Measurements from ENCODE around the gene YBEY.

YBEY gene

GRCh38 chr21:46246345-46246744 is 39.8 kb upstream of the YBEY start:
- H3K27me3 ChIP-seq (ENCODE audit: low read depth, low read length), result no peaks in the 10 kb centered on the region
- H3K79me2 ChIP-seq (ENCODE audit: low read length), result no peaks in the 10 kb centered on the region
- TF ChIP-seq CTCF (IDR thresholded peaks at IDR 0.05; ENCODE audit: low read depth, low read length) (no peak), EZH2phosphoT487 (IDR thresholded peaks at IDR 0.05; ENCODE audit: low read depth) (no peak)
- no peak overlapping the region for H3K4me3 ChIP-seq (ENCODE audit: low read length)
- H3K4me2 ChIP-seq (ENCODE audit: low read length), result no peak overlapping the region
- no peak overlapping the region for H2AFZ ChIP-seq (ENCODE audit: low read depth, low read length)
- H3K9me3 ChIP-seq (ENCODE audit: insufficient read depth, low read length), result no peaks in the 10 kb centered on the region
- no peak overlapping the region for H3K9ac ChIP-seq (ENCODE audit: low read length)
- no peak overlapping the region for H3K27ac ChIP-seq (ENCODE audit: low read length)
- H3K4me1 ChIP-seq (ENCODE audit: low read length), result peaks cover 28% of the 10 kb centered on the region
- peaks cover 72% of the 10 kb centered on the region for H3K36me3 ChIP-seq (replicated peaks; ENCODE audit: low read depth, low read length)
- H4K20me1 ChIP-seq (ENCODE audit: insufficient read depth, low read length), result no peaks in the 10 kb centered on the region

- Histone ChIP-seq H3K27me3 (ENCODE audit: low read depth, low read length) (no peaks in the 10 kb centered on the region), H3K4me3 (ENCODE audit: low read length) (no peak overlapping the region), H3K4me1 (ENCODE audit: low read length) (peaks cover 28% of the 10 kb centered on the region), H4K20me1 (ENCODE audit: insufficient read depth, low read length) (no peaks in the 10 kb centered on the region), H3K4me2 (ENCODE audit: low read length) (no peak overlapping the region), H3K79me2 (ENCODE audit: low read length) (no peaks in the 10 kb centered on the region), H3K9ac (ENCODE audit: low read length) (no peak overlapping the region), H3K36me3 (replicated peaks; ENCODE audit: low read depth, low read length) (peaks cover 71% of the 10 kb centered on the region), H3K27ac (ENCODE audit: low read length) (no peak overlapping the region), H2AFZ (ENCODE audit: low read depth, low read length) (no peak overlapping the region), H3K9me3 (ENCODE audit: insufficient read depth, low read length) (no peaks in the 10 kb centered on the region)
- TF ChIP-seq CTCF (IDR thresholded peaks at IDR 0.05; ENCODE audit: low read depth, low read length), result no peak
- TF ChIP-seq EZH2phosphoT487 (IDR thresholded peaks at IDR 0.05; ENCODE audit: low read depth), result no peak
Observed at GRCh38 chr21:46247699-46248421, 38.3 kb upstream of the YBEY start.

GRCh38 chr21:46248422-46248782 is 37.7 kb upstream of the YBEY start:
- no peaks in the 10 kb centered on the region for H3K9me3 ChIP-seq (ENCODE audit: insufficient read depth, low read length)
- no peak overlapping the region for H3K4me3 ChIP-seq (ENCODE audit: low read length)
- no peaks in the 10 kb centered on the region for H3K79me2 ChIP-seq (ENCODE audit: low read length)
- peaks cover 70% of the 10 kb centered on the region for H3K36me3 ChIP-seq (replicated peaks; ENCODE audit: low read depth, low read length)
- no peak overlapping the region for H3K9ac ChIP-seq (ENCODE audit: low read length)
- no peak for TF ChIP-seq EZH2phosphoT487 (IDR thresholded peaks at IDR 0.05; ENCODE audit: low read depth)
- no peak for TF ChIP-seq CTCF (IDR thresholded peaks at IDR 0.05; ENCODE audit: low read depth, low read length)
- H4K20me1 ChIP-seq (ENCODE audit: insufficient read depth, low read length), result no peaks in the 10 kb centered on the region
- H2AFZ ChIP-seq (ENCODE audit: low read depth, low read length), result no peak overlapping the region
- H3K4me1 ChIP-seq (ENCODE audit: low read length), result peaks cover 28% of the 10 kb centered on the region
- H3K27ac ChIP-seq (ENCODE audit: low read length), result no peak overlapping the region
- no peaks in the 10 kb centered on the region for H3K27me3 ChIP-seq (ENCODE audit: low read depth, low read length)
- H3K4me2 ChIP-seq (ENCODE audit: low read length), result no peak overlapping the region

GRCh38 chr21:46248827-46249226 is 37.3 kb upstream of the YBEY start:
- TF ChIP-seq CTCF (IDR thresholded peaks at IDR 0.05; ENCODE audit: low read depth, low read length) (no peak), EZH2phosphoT487 (IDR thresholded peaks at IDR 0.05; ENCODE audit: low read depth) (no peak)
- no peak overlapping the region for H3K4me3 ChIP-seq (ENCODE audit: low read length)
- H3K27me3 ChIP-seq (ENCODE audit: low read depth, low read length), result no peaks in the 10 kb centered on the region
- peaks cover 72% of the 10 kb centered on the region for H3K36me3 ChIP-seq (replicated peaks; ENCODE audit: low read depth, low read length)
- H3K9ac ChIP-seq (ENCODE audit: low read length), result no peak overlapping the region
- H3K4me2 ChIP-seq (ENCODE audit: low read length), result no peak overlapping the region
- H4K20me1 ChIP-seq (ENCODE audit: insufficient read depth, low read length), result no peaks in the 10 kb centered on the region
- no peak overlapping the region for H3K27ac ChIP-seq (ENCODE audit: low read length)
- peaks cover 32% of the 10 kb centered on the region for H3K4me1 ChIP-seq (ENCODE audit: low read length)
- no peak overlapping the region for H2AFZ ChIP-seq (ENCODE audit: low read depth, low read length)
- no peaks in the 10 kb centered on the region for H3K79me2 ChIP-seq (ENCODE audit: low read length)
- H3K9me3 ChIP-seq (ENCODE audit: insufficient read depth, low read length), result no peaks in the 10 kb centered on the region
